GM18499 (cell line): Measurements from ENCODE around the gene PLEKHM2.

Source experiments
- ATAC-seq: cut with Tn5 transposase; IDR thresholded peaks from one replicate; pipeline ENCODE4 v1.9.1; 2021; ENCODE audit warnings: moderate number of reproducible peaks; ENCODE audit not compliant: insufficient read depth, unreplicated experiment

The PLEKHM2 gene

DNA sequence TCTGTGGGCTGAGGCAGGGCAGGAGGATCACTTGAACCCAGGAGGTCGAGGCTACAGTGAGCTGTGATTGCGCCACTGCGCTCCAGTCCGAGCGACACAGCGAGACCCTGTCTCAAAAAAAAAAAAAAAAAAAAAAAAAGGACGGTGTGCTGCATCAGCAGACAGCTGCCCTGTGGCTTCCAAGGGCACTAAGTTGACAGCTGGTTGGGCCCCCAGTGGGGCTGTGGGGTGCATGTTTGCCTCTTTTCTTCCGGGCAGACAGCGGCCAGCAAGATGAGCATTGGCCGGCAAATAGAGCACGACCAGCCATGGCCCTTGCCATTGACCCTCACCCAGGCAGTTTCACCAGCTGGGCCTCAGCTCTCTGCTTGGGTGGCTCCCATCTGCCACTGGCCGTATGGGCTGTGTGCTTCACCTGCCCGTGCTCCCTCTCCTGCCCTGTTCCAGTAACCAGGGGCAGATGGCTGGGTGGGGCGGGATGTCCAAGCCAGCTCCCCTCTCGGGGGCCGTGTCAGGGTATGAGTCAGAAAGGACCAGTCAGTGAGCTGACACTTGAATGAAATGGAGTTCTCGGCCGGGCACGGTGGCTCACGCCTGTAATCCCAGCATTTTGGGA is 39.6 kb downstream of the PLEKHM2 start:
- ATAC-seq, result no peak

- no peak for ATAC-seq
These were observed 41.1 kb downstream of the PLEKHM2 start for GRCh38 chr1:15724949-15725880.

- no peak for ATAC-seq
These were observed 42.4 kb downstream of the PLEKHM2 start for GRCh38 chr1:15726508-15726907.

DNA sequence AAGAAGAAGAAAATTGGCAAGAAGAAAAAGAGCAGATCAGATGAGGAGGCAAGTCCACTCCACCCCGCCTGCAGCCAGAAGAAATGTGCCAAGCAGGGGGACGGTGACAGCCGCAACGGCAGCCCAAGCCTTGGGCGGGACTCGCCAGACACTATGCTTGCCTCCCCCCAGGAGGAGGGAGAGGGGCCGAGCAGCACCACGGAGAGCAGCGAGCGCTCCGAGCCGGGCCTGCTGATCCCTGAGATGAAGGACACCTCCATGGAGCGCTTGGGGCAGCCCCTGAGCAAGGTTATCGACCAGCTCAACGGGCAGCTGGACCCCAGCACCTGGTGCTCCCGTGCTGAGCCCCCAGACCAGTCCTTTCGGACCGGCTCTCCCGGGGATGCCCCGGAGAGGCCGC is 42.9 kb downstream of the PLEKHM2 start:
- ATAC-seq, result no peak

DNA sequence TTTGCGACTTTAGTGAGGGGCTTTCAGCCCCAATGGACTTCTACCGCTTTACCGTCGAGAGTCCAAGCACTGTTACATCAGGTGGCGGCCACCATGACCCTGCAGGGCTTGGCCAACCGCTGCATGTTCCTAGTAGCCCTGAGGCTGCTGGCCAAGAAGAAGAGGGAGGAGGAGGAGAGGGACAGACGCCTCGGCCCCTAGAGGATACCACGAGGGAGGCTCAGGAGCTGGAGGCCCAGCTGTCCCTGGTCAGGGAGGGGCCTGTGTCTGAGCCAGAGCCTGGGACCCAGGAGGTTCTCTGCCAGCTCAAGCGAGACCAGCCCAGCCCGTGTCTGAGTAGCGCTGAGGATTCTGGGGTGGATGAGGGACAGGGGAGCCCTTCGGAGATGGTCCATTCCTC is 43.3 kb downstream of the PLEKHM2 start:
- ATAC-seq, result no peak

DNA sequence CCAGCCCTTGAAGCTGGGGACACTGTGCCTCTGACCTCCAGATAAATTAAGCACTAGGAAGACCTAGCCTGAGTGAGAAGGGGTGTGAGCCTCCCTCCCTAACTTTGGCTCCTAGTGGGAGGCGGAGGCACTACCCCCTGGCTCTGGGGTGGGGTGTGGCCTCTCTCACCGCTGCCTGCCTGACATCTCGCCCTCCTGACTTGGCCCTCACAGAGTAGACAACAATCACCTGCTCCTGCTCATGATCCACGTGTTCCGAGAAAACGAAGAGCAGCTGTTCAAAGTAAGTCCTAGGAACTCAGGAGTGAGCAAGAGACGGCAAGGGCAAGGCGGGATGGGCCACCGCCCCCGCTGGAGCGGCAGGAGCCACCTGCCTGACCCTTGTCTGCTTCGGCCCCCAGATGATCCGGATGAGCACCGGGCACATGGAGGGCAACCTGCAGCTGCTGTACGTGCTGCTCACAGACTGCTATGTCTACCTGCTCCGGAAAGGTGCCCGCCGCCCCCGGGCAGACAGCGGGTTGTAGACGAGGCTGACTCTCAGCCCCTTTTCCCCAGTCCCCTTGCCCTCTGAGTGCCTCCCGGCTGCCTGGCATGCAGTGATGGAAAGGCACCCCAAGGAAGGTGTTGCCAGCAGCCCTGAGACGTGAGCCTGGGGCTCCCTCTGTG is 43.9 kb downstream of the PLEKHM2 start:
- ATAC-seq, result no peak

DNA sequence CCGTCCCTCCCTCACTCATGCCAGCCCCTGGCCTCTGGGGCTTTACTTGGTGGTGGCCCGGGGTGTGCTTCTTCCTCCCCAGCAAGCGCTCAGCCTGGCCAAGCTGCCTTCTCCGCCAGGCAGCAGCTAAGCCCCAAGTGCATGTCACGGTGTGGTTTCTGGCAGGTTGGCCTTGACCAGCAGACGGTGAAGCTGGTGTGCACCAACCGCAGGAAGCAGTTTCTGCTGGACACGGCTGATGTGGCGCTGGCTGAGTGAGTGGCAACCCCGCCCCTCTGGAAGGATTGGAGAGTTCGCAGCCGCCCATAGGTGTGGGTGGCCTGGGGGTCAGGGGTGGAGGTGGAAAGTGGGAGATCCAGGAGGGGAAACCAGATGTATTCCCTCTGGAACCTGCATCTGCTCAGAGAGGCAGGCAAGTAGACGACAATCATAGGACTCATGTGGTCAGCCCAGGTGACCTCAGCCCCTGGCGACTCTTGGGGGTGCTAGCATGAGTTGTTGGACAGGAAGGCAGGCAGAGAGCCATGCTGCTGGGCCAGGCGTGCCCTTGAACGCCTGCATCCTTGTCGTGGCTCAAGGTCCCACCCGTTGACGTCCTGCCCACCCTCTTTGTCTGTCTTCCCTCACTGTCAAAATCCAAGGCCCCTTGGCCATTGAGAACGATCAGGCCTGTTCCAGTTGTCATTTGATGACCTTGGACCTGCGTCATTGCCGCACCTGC is 45.0 kb downstream of the PLEKHM2 start:
- no peak for ATAC-seq

DNA sequence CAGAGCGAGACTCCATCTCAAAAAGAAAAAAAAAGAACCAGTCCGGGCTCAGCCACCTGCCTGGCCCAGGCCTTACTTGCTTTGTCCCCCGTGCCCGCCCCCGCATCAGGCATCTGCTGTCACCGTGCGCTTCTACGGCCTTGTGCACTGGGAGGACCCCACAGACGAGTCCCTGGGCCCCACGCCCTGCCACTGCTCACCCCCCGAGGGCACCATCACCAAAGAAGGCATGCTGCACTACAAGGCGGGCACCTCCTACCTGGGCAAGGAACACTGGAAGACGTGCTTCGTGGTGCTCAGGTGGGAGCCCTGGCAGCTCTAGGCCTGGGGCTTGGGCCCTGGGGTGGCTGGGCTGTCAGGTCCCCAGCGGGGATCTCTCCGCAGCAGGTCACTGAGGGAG is 46.3 kb downstream of the PLEKHM2 start:
- no peak for ATAC-seq

- no peak for ATAC-seq
These were observed 46.8 kb downstream of the PLEKHM2 start for GRCh38 chr1:15730936-15731335.

DNA sequence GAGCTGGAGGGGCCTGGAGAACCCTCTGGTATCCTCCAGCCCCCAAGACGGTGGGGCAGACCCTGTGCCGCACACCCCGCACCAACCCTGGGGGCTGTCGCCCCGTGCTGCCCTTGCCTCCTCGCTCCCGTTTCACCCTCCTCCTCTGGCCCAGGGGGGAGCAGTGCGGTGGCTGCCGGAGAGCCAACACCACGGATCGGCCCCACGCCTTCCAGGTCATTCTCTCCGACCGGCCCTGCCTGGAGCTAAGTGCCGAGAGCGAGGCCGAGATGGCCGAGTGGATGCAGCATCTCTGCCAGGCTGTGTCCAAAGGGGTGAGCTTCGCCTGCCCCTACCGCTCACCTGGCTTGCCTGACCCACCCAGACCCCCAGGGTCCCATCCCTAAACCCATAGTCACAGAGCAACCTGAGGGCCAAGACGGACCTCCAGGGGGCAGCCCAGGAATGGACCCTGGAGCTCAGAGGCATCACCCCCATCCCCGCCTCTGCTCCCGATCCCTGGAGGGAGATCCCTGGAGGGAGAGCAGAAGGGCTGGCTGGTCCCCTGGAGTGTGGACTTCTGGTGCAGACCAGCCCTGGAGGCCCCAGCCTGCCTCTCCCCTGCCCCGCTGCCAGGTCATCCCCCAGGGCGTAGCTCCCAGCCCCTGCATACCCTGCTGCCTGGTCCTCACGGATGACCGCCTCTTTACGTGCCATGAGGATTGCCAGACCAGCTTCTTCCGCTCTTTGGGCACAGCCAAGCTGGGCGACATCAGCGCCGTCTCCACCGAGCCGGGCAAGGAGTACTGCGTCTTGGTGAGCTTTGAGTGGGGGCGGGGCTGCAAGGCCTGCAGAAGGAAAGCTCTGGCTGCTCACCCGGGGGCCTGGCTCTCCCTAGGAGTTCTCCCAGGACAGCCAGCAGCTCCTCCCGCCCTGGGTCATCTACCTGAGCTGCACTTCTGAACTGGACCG is 47.9 kb downstream of the PLEKHM2 start:
- no peak for ATAC-seq

DNA sequence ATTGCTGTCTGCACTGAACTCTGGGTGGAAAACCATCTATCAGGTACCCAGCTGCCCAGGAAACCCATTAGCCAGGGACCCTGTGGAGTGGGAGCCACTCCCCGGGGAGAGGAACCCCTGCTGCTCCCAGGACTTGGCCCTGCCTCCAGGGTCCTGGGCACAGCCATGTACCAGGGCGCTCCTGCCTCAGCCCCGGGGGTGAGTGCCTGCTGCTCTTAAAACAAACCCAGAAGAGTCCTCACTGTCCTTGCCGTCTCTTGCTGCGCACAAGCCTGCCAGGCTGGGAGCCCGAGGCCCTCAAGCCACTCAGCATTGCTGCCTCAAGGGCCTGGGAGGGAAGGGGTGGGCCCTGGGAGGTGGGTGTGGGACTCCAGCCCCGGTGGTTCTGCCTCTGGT is 48.6 kb downstream of the PLEKHM2 start:
- ATAC-seq, result no peak

DNA sequence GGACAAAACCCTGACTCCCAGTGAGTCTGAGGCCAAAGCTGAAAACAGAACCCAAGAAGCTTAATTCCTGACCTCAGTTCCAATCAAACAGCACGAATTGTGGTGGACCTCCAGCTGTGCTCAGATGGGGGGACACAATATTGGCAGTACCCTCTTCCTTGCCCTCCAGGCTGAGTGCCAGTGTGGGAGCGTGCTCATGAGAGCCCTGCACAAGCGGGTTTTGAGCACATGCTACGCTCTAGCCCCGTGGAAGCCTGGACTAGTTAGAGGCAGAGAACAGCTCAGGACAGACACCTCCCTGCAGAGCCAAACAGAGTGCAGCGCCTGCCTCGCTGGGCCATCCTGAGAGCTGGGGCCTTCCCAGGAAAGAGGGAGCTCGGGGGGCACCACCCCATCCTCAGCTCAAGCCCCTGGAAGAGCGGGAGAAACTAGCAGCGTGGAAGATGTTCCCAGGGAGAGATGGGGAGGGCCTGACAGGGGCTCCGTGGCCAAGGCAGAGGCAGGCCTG is 49.2 kb downstream of the PLEKHM2 start:
- no peak for ATAC-seq

GRCh38 chr1:15733726-15734226 is 49.7 kb downstream of the PLEKHM2 start:
- no peak for ATAC-seq

DNA sequence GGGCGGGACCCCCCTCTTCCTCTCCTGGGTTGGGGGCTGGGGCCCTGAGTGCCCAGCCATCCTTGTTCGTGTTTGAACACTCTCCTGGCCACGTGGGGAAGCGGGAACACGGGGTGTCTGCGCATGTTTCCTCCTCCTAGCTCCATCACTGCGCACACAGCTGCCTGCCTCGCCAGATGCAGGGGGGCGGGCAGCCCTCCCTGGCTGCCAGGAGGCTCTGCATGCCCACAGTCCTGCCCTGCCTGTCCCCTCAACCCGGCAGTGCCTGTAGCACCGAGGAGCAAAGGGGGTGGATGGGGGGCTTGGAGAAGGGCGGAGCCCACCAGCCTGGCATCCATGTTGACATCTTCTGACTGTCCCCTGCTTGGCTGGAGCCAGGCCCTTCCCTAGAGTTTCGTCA is 50.2 kb downstream of the PLEKHM2 start:
- no peak for ATAC-seq

GRCh38 chr1:15734901-15735300 is 50.8 kb downstream of the PLEKHM2 start:
- ATAC-seq, result no peak

GRCh38 chr1:15735304-15736037 is 51.4 kb downstream of the PLEKHM2 start:
- ATAC-seq, result no peak

GRCh38 chr1:15736038-15736891 is 52.1 kb downstream of the PLEKHM2 start, which contains the start of gene SLC25A34:
Gene SLC25A34, plus strand, starts transcription at chr1:15736258. Its CDS starts 228 bp downstream, at chr1:15736486.
- no peak for ATAC-seq
